ENCODE data around the gene RPS15.

- TF ChIP-seq CTCF (IDR thresholded peaks at IDR 0.05): no peak
- TF ChIP-seq ZFX (IDR thresholded peaks at IDR 0.05; ENCODE audit: borderline replicate concordance): no peak
Observed at GRCh38 chr19:1434577-1435060, 3.6 kb upstream of the RPS15 start.

Data from 22Rv1 (cell line).